GM12891 (cell line): Measurements from ENCODE around the gene PSME2.

Experiments
- POLR2AphosphoS5 ChIP-seq: IDR thresholded peaks from 2 replicates; pipeline ENCODE4 v1.6.1; 2011; ENCODE audit warnings: low read depth, low read length, control low read depth
- TAF1 ChIP-seq: IDR thresholded peaks from 2 replicates; pipeline ENCODE4 v1.6.1; 2011; ENCODE audit warnings: low read depth, low read length, control low read depth

DNA sequence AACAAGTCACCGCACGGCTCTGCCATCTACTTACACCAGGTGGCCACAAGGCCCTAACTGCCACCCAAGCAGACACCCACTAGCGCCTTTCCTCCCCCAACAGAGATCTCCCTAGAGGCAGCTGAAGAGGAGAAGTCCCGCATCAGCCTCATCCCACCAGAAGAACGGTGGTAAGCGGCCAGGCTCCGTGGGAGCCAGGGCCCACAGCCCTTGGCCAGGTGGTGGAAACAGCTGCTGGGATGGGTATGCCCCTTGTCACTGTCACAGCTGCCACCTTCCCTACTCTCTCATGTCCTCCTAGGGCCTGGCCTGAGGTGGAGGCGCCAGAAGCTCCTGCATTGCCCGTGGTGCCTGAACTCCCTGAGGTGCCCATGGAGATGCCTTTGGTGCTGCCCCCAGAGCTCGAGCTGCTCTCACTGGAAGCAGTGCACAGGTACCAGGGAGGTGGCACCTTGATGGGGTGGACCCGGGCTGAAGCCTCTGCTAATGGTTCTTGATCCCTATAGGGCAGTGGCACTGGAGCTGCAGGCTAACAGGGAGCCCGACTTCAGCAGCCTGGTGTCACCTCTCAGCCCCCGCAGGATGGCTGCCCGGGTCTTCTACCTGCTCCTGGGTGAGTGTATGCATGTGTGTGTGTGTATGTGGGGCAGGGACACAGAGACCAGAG lies 33.0 kb upstream of the PSME2 start:
- TF ChIP-seq POLR2AphosphoS5 (peak; percentile 32), TAF1 (no peak)
